ENCODE measurements around the gene TCF19. TPM values are rescaled to one million over a fixed set of nuclear protein-coding genes. Genes with fewer than 3 reads are reported as not detected.

Gene TCF19
- total and polyA plus RNA-seq, 2 donors (not counting 1 experiment from before 2014, with no cell fraction given): 7.2 to 8.4 TPM

DNA sequence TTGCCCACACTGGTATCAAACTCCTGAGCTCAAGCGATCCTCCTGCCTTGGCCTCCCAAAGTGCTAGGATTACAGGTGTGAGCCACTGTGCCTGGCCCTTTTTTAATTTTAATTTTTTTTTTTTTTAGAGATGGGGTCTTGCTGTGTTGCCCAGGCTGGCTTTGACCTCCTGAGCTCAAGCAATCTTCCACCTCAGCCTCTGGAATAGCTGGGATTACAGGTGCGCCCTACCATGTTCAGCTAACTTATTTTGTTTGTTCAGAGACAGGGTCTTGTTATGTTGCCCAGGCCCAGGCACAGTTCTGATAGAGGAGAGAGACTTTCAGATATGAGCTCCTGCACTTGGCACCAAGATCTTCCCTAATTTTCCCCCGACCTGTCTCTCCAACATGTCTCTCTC lies 27.6 kb upstream of the TCF19 start:
- H3K9me3 ChIP-seq (ENCODE audit: control insufficient read depth, insufficient read depth, low read depth, low read length): no peaks in the 10 kb centered on the region
- H3K4me2 ChIP-seq (ENCODE audit: extremely low read depth, insufficient read depth, low read length): no peak overlapping the region
- no peak overlapping the region for H3K4me3 ChIP-seq (replicated peaks in 1 of 4; ENCODE audit: control extremely low read depth in 1 of 4, insufficient read depth in 1 of 4, low read depth in 3 of 4, low read length in 4 of 4)
- no peak for DNase-seq (ENCODE audit: low read depth in 2 of 2)
- TF ChIP-seq, protein P1, sequence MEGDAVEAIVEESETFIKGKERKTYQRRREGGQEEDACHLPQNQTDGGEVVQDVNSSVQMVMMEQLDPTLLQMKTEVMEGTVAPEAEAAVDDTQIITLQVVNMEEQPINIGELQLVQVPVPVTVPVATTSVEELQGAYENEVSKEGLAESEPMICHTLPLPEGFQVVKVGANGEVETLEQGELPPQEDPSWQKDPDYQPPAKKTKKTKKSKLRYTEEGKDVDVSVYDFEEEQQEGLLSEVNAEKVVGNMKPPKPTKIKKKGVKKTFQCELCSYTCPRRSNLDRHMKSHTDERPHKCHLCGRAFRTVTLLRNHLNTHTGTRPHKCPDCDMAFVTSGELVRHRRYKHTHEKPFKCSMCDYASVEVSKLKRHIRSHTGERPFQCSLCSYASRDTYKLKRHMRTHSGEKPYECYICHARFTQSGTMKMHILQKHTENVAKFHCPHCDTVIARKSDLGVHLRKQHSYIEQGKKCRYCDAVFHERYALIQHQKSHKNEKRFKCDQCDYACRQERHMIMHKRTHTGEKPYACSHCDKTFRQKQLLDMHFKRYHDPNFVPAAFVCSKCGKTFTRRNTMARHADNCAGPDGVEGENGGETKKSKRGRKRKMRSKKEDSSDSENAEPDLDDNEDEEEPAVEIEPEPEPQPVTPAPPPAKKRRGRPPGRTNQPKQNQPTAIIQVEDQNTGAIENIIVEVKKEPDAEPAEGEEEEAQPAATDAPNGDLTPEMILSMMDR (conservative IDR thresholded peaks at IDR 0.05 in 1 of 2, IDR thresholded peaks at IDR 0.05 in 1 of 2; ENCODE audit: low read depth in 1 of 2, low read length in 2 of 2): no peak
- no peak for TF ChIP-seq EZH2 (IDR thresholded peaks at IDR 0.05; ENCODE audit: low read length, missing control alignments)
- H3K27me3 ChIP-seq (ENCODE audit: control insufficient read depth, insufficient read depth, low read length): peaks cover 9% of the 10 kb centered on the region
- no peaks in the 10 kb centered on the region for H4K20me1 ChIP-seq (ENCODE audit: control insufficient read depth, extremely low read depth, insufficient read depth, low read length)
- peaks cover 2% of the 10 kb centered on the region for H3K4me1 ChIP-seq (ENCODE audit: control insufficient read depth, extremely low read depth, insufficient read depth, low read length)
- no peak overlapping the region for H3K27ac ChIP-seq (ENCODE audit: insufficient read depth, low read length)
- H2AFZ ChIP-seq (ENCODE audit: low read length): no peak overlapping the region
- H3K79me2 ChIP-seq (ENCODE audit: control insufficient read depth, insufficient read depth, low read length): no peaks in the 10 kb centered on the region
- no peak overlapping the region for H3K9ac ChIP-seq (ENCODE audit: insufficient read depth, low read length)
- no peaks in the 10 kb centered on the region for H3K36me3 ChIP-seq (ENCODE audit: control insufficient read depth, insufficient read depth, low read length)

DNA sequence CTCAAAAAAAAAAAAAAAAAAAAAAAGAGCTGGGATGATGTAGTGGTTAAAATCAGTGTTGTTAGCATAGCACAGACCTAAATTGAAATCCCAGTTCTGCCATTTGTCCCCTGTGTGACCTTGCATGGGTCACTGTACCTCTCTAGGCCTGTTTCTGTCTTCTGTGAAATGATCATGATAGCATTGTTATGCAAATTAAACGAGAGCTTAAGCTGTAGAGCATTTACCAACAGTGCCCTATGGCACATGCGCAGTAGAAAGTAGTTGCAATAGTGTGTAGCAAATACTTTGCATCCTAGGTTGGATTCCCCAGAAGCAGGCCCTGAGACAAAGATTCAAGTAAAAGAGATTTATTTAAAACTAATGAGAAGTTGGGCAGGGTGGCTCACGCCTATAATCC lies 26.8 kb upstream of the TCF19 start:
- no peak for DNase-seq (ENCODE audit: low read depth in 2 of 2)
- H3K27me3 ChIP-seq (ENCODE audit: control insufficient read depth, insufficient read depth, low read length): peaks cover 6% of the 10 kb centered on the region
- H3K36me3 ChIP-seq (ENCODE audit: control insufficient read depth, insufficient read depth, low read length): no peaks in the 10 kb centered on the region
- H2AFZ ChIP-seq (ENCODE audit: low read length): no peak overlapping the region
- no peak overlapping the region for H3K27ac ChIP-seq (ENCODE audit: insufficient read depth, low read length)
- TF ChIP-seq EZH2 (IDR thresholded peaks at IDR 0.05; ENCODE audit: low read length, missing control alignments): no peak
- TF ChIP-seq, protein P1 (conservative IDR thresholded peaks at IDR 0.05 in 1 of 2, IDR thresholded peaks at IDR 0.05 in 1 of 2; ENCODE audit: low read depth in 1 of 2, low read length in 2 of 2): no peak
- H3K79me2 ChIP-seq (ENCODE audit: control insufficient read depth, insufficient read depth, low read length): no peaks in the 10 kb centered on the region
- H3K4me2 ChIP-seq (ENCODE audit: extremely low read depth, insufficient read depth, low read length): no peak overlapping the region
- H3K4me3 ChIP-seq (replicated peaks in 1 of 4; ENCODE audit: control extremely low read depth in 1 of 4, insufficient read depth in 1 of 4, low read depth in 3 of 4, low read length in 4 of 4): no peak overlapping the region
- H4K20me1 ChIP-seq (ENCODE audit: control insufficient read depth, extremely low read depth, insufficient read depth, low read length): no peaks in the 10 kb centered on the region
- no peaks in the 10 kb centered on the region for H3K4me1 ChIP-seq (ENCODE audit: control insufficient read depth, extremely low read depth, insufficient read depth, low read length)
- H3K9me3 ChIP-seq (ENCODE audit: control insufficient read depth, insufficient read depth, low read depth, low read length): no peaks in the 10 kb centered on the region
- no peak overlapping the region for H3K9ac ChIP-seq (ENCODE audit: insufficient read depth, low read length)

DNA sequence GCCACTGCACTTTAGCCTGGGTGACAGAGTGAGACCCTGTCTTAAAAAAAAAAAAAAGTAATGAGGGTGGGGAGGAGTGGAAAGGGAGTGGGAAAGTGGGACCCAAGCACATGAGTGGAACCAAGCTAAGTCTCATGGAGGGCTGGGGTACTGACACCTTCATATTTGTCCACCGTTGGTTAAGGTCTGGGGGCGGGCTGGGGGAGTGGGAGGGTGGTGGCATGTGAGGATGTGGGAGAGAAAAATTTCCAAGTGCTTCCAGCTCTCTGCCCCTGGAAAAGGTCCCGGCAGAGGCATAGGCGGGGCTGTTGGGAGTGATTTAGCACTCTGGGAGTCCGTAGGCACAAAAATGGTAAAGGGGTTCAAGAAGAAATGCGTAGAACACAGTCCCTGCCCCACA lies 25.6 kb upstream of the TCF19 start:
- H3K27ac ChIP-seq (ENCODE audit: insufficient read depth, low read length): no peak overlapping the region
- H2AFZ ChIP-seq (ENCODE audit: low read length): no peak overlapping the region
- peaks cover 6% of the 10 kb centered on the region for H3K27me3 ChIP-seq (ENCODE audit: control insufficient read depth, insufficient read depth, low read length)
- H3K9me3 ChIP-seq (ENCODE audit: control insufficient read depth, insufficient read depth, low read depth, low read length): no peaks in the 10 kb centered on the region
- TF ChIP-seq, protein P1 (conservative IDR thresholded peaks at IDR 0.05 in 1 of 2, IDR thresholded peaks at IDR 0.05 in 1 of 2; ENCODE audit: low read depth in 1 of 2, low read length in 2 of 2): no peak
- no peak for TF ChIP-seq EZH2 (IDR thresholded peaks at IDR 0.05; ENCODE audit: low read length, missing control alignments)
- peaks cover 3% of the 10 kb centered on the region for H3K4me1 ChIP-seq (ENCODE audit: control insufficient read depth, extremely low read depth, insufficient read depth, low read length)
- H4K20me1 ChIP-seq (ENCODE audit: control insufficient read depth, extremely low read depth, insufficient read depth, low read length): no peaks in the 10 kb centered on the region
- no peaks in the 10 kb centered on the region for H3K79me2 ChIP-seq (ENCODE audit: control insufficient read depth, insufficient read depth, low read length)
- no peak overlapping the region for H3K4me2 ChIP-seq (ENCODE audit: extremely low read depth, insufficient read depth, low read length)
- no peak overlapping the region for H3K4me3 ChIP-seq (replicated peaks in 1 of 4; ENCODE audit: control extremely low read depth in 1 of 4, insufficient read depth in 1 of 4, low read depth in 3 of 4, low read length in 4 of 4)
- H3K9ac ChIP-seq (ENCODE audit: insufficient read depth, low read length): no peak overlapping the region
- no peak for DNase-seq (ENCODE audit: low read depth in 2 of 2)
- H3K36me3 ChIP-seq (ENCODE audit: control insufficient read depth, insufficient read depth, low read length): no peaks in the 10 kb centered on the region

All from fibroblast of lung (primary cell).